Astrocyte of the spinal cord (primary cell): Measurements from ENCODE around the gene GNS.

Source experiments
- DNase-seq: peaks from one replicate; pipeline ENCODE4 v3.0.0; 2011; ENCODE audit warnings: low read depth, low spot score
- H3K4me3 ChIP-seq: 2 replicates; pipeline ENCODE4 v1.5.1; 2011; ENCODE audit warnings: low read depth, mild to moderate bottlenecking, low read length, moderate library complexity
- in situ Hi-C: cut with HindIII; loops from 2 replicates; pipeline ENCODE4 v1.10.0; 2017; ENCODE audit warnings: low sequenced_read_pairs
- TF ChIP-seq, protein P1 (sequence below): IDR thresholded peaks from 2 replicates; pipeline ENCODE4 v1.5.1; 2012; ENCODE audit warnings: low read depth, mild to moderate bottlenecking, low read length, inconsistent platforms

The GNS gene

DNA sequence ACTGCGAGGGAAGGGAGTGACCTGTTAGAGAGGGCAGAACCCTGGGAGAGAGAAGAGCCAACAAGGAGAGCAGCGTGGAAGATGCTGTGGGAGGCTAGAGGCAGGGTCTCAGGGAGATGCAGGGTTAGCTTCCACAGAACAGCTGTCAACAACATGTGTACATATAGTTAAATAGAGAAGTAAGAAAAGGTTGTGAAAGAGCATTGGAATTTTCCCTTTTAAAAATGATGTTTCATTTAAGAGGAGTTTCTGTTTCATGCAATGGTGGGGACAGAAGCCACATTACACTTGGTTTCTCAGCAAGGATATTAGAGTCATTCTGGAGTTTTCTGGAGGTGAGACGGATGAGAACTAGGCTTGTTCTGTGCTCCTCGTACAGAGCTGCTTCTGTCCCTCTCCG lies 41.4 kb upstream of the GNS start:
- no peak overlapping the region for H3K4me3 ChIP-seq
- TF ChIP-seq, protein P1, sequence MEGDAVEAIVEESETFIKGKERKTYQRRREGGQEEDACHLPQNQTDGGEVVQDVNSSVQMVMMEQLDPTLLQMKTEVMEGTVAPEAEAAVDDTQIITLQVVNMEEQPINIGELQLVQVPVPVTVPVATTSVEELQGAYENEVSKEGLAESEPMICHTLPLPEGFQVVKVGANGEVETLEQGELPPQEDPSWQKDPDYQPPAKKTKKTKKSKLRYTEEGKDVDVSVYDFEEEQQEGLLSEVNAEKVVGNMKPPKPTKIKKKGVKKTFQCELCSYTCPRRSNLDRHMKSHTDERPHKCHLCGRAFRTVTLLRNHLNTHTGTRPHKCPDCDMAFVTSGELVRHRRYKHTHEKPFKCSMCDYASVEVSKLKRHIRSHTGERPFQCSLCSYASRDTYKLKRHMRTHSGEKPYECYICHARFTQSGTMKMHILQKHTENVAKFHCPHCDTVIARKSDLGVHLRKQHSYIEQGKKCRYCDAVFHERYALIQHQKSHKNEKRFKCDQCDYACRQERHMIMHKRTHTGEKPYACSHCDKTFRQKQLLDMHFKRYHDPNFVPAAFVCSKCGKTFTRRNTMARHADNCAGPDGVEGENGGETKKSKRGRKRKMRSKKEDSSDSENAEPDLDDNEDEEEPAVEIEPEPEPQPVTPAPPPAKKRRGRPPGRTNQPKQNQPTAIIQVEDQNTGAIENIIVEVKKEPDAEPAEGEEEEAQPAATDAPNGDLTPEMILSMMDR = no peak
- in situ Hi-C loops = no loop called here
- no peak for DNase-seq

DNA sequence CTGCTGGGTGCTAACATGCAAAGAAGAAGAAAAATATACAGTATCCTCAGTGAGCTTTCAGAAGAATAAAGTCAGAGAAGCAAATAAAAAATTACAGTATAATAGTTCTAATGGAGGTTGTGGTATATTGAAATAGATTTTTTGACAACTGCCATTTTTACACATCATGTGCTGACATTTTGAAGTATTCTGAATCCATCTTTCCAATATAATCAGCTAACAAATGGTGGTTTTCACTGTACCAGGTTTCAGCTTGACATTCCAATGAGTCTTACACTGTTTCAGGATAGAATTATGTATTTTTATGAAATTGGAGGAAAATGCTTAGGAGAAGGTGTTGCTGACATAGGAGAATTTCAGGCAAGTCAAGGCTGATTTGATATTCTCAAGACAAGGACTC lies 39.0 kb upstream of the GNS start:
- in situ Hi-C loops = no loop called here
- no peak for DNase-seq
- TF ChIP-seq, protein P1 = no peak

DNA sequence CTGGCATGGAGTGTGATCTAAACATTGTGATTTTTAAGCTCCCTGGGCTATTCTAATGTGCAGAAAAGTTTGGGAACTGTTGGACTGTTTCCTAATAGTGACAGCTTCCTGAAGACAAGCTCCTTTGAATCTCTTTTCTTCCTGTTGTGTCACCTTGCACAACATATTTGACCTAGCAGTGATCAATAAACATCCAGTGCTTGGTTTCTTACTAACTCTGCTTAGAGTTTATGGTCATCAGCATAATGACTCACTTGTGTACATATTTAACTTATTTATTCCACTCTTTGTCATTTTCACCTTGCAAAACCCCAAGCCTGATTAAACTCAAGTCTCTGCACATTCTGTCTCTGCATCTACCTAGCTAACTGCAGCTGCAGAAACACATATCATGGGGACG lies 38.0 kb upstream of the GNS start:
- in situ Hi-C loops = no loop called here
- TF ChIP-seq, protein P1 = no peak
- H3K4me3 ChIP-seq = no peak overlapping the region
- DNase-seq = no peak

More for the DNA sequence above, 39.0 kb upstream of the GNS start:
- H3K4me3 ChIP-seq = no peak overlapping the region

DNA sequence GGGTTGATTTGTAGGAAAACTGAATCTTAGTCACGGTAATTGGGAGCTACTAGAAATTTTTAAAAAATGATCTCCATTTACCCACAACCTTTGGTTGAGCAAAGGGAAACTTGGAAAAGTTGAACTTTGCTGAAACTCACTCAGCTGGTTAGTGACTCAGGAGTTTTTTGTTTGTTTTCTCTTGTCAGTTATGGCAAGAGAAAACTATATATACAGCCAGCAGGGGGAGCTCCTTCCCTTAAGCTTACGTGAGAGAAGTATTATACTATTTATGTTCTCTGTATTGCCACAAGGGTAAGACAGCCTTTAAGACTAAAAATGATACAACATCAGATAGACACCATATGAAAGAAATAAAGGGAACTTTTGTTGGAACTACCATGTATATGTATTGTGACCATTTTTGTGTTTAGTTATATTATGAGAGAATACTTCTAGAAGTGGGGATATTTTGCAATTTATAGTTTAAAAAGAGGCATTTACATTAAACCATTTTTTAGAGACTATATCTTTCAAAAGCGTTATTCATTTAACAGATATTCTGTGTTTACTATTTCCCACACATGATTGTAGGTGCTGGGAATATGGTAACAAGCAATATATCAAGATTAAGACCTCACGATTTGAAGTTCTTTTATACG lies 37.1 kb upstream of the GNS start:
- peak; percentile 93 for DNase-seq
- TF ChIP-seq, protein P1 = peak; percentile 78
- no peak overlapping the region for H3K4me3 ChIP-seq
- in situ Hi-C loops = no loop called here

DNA sequence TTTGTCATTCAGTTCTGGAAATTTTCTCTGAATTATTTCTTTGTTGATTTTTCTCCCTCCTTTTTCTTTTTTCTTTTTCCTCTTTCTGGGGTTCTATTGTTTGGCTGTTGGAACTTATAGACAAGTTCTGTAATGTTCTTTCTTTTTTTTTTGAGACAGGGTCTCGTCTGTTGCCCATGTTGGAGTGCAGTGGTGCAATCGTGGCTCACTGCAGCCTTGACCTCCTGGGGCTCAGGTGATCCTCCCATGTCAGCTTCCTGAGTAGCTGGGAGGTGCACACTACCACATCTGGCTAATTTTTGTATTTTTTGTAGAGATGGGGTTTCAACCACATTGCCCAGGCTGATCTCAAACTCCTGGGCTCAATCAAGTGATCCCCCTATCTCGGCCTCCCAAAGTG lies 35.1 kb upstream of the GNS start:
- no peak for DNase-seq
- in situ Hi-C loops = no loop called here
- TF ChIP-seq, protein P1 = no peak
- no peak overlapping the region for H3K4me3 ChIP-seq

DNA sequence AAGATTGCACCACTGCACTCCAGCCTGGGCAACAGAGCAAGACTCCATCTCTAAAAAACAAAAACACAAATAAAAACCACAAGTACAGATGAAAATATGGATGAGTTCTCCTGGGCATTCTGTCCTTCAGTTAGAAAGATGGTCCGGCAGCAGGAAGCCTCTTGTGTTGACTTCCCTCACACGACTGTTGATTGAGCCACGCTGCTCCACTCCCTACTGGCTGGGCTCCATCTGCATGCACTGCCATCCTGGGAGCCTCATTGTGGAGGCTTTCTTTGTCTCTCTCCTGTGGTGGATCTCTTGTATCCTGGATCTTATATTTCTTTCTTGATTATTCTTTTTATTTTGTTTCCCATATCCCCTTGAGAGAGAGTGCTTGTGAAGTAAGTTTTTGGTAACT lies 34.4 kb upstream of the GNS start:
- in situ Hi-C loops = no loop called here
- DNase-seq = no peak
- TF ChIP-seq, protein P1 = no peak
- H3K4me3 ChIP-seq = no peak overlapping the region
